Trophoblast cell (in vitro differentiated cells and primary cell): ENCODE data around the gene GDI1.

Experiments used
- DNase-seq, 2 donors: peaks; one replicate each; pipeline ENCODE4 v3.0.0-alpha.2; 2016
- H2AFZ ChIP-seq: 2 replicates; pipeline ENCODE4 v1.6.1; 2013; ENCODE audit warnings: low read length, moderate library complexity, mild to moderate bottlenecking; ENCODE audit not compliant: insufficient read depth, poor library complexity
- H2AK5ac ChIP-seq: 2 replicates; pipeline ENCODE4 v1.6.1; 2013; ENCODE audit warnings: mild to moderate bottlenecking, low read length
- H2BK120ac ChIP-seq: 2 replicates; pipeline ENCODE4 v1.6.1; 2013; ENCODE audit warnings: low read length, mild to moderate bottlenecking, moderate library complexity; ENCODE audit not compliant: insufficient read depth, poor library complexity
- H2BK12ac ChIP-seq: 2 replicates; pipeline ENCODE4 v1.6.1; 2013; ENCODE audit warnings: mild to moderate bottlenecking, low read length, moderate library complexity
- H2BK5ac ChIP-seq: 2 replicates; pipeline ENCODE4 v1.6.1; 2013; ENCODE audit warnings: low read length, low read depth, moderate library complexity, mild to moderate bottlenecking; ENCODE audit not compliant: poor library complexity
- H3K14ac ChIP-seq: 2 replicates; pipeline ENCODE4 v1.6.1; 2013; ENCODE audit warnings: mild to moderate bottlenecking, low read length
- H3K18ac ChIP-seq: 2 replicates; pipeline ENCODE4 v1.6.1; 2013; ENCODE audit warnings: mild to moderate bottlenecking, low read length
- H3K23ac ChIP-seq: 2 replicates; pipeline ENCODE4 v1.6.1; 2013; ENCODE audit warnings: low read length
- H3K27ac ChIP-seq: 2 replicates; pipeline ENCODE4 v1.5.1; 2013; ENCODE audit warnings: low read depth, mild to moderate bottlenecking, inconsistent platforms, low read length, moderate library complexity
- H3K27me3 ChIP-seq: 2 replicates; pipeline ENCODE4 v1.6.1; 2013; ENCODE audit warnings: inconsistent platforms, mild to moderate bottlenecking, low read length, moderate library complexity; ENCODE audit not compliant: insufficient read depth
- H3K36me3 ChIP-seq, 2 experiments: 1 replicate in 1 of 2; 2 replicates in 1 of 2; pipeline ENCODE4 v1.6.1; 2013; ENCODE audit warnings: low read length in 2 of 2, mild to moderate bottlenecking in 2 of 2, moderate library complexity in 1 of 2; ENCODE audit not compliant: insufficient read depth in 2 of 2, control insufficient read depth in 1 of 2
- H3K4ac ChIP-seq: 2 replicates; pipeline ENCODE4 v1.6.1; 2013; ENCODE audit warnings: low read depth, mild to moderate bottlenecking, low read length, moderate library complexity
- H3K4me1 ChIP-seq, 2 experiments: 1 replicate in 1 of 2; 2 replicates in 1 of 2; pipeline ENCODE4 v1.6.1; 2013; ENCODE audit warnings: low read length in 2 of 2, mild to moderate bottlenecking in 2 of 2, moderate library complexity in 1 of 2; ENCODE audit not compliant: insufficient read depth in 2 of 2, control insufficient read depth in 1 of 2
- H3K4me2 ChIP-seq: 2 replicates; pipeline ENCODE4 v1.6.1; 2013; ENCODE audit warnings: inconsistent platforms, mild to moderate bottlenecking, low read length, moderate library complexity
- H3K4me3 ChIP-seq: 2 replicates; pipeline ENCODE4 v1.5.1; 2013; ENCODE audit warnings: mild to moderate bottlenecking, low read depth, low read length, inconsistent platforms
- H3K79me1 ChIP-seq: one replicate; pipeline ENCODE4 v1.6.1; 2013; ENCODE audit warnings: low read length
- H3K79me2 ChIP-seq: 2 replicates; pipeline ENCODE4 v1.6.1; 2013; ENCODE audit warnings: low read length, mild to moderate bottlenecking; ENCODE audit not compliant: control insufficient read depth, insufficient read depth, poor library complexity
- H3K9ac ChIP-seq: 2 replicates; pipeline ENCODE4 v1.6.1; 2013; ENCODE audit warnings: mild to moderate bottlenecking, low read length
- H3K9me3 ChIP-seq: 2 replicates; pipeline ENCODE4 v1.6.1; 2013; ENCODE audit warnings: low read depth, mild to moderate bottlenecking, control low read depth, inconsistent platforms, low read length; ENCODE audit not compliant: insufficient read depth
- H4K12ac ChIP-seq: 2 replicates; pipeline ENCODE4 v1.6.1; 2013; ENCODE audit warnings: low read depth, mild to moderate bottlenecking, low read length, moderate library complexity
- H4K8ac ChIP-seq: 2 replicates; pipeline ENCODE4 v1.6.1; 2013; ENCODE audit warnings: low read depth, mild to moderate bottlenecking, low read length, moderate library complexity
- H4K91ac ChIP-seq: one replicate; pipeline ENCODE4 v1.6.1; 2013; ENCODE audit warnings: low read depth, mild to moderate bottlenecking, low read length, moderate library complexity
- WGBS: extraction: QIAGEN DNeasy Blood & Tissue Kit; methylation state at CpG from one replicate; pipeline ENCODE4 v1.1.7; 2013; ENCODE audit warnings: missing lambda C conversion rate; ENCODE audit not compliant: insufficient read length, insufficient coverage; ENCODE audit errors: extremely low coverage; 5-methylcytosine and 5-hydroxymethylcytosine counted together

Gene GDI1

DNA sequence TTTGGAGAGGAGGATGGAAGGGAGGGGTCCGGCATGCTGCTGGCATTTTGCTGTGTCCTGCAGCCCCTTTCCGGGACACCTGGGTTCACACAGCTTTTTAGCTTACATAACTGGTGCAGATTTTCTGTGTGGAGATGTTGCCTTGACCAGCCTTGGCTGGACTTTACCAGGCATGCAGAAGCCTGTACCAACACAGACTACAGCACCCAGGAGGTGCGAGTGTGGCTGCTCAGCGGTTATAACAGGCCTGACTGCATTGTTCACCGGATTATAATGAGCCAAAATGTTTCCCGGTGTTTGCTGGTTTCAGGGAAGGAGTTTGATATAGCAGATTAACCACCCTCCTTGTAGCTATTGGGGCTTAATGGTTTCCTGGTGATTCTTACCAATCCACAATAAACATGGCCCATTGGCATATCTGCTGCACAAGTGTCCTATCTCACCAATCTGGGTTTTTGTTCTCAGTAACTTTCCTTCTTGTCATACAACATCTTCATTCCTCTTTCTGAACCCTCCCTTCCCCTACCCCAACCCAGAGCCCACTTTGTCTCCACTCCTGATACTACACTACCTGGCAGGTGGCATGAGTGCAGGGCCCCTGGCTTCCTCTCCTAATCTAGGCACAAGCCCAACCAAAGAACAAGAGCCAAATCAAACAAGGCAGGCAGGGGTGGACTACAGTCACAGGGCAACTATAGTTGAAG is 34.9 kb upstream of the GDI1 start:
- Histone ChIP-seq H3K18ac (no peak overlapping the region), H3K9ac (no peak overlapping the region), H3K79me2 (peaks cover 6% of the 10 kb centered on the region), H2BK5ac (no peak overlapping the region), H3K4ac (no peak overlapping the region), H3K4me2 (no peak overlapping the region), H3K27me3 (no peaks in the 10 kb centered on the region), H2BK12ac (no peak overlapping the region), H4K91ac (no peak overlapping the region), H3K27ac (no peak overlapping the region), H3K14ac (no peak overlapping the region), H3K36me3 (peaks cover 24 to 27% of the 10 kb centered on the region in 2 experiments), H2BK120ac (no peak overlapping the region), H3K9me3 (peaks cover 1% of the 10 kb centered on the region), H3K23ac (no peak overlapping the region), H2AK5ac (no peak overlapping the region), H3K4me1 (peaks cover 0 to 3% of the 10 kb centered on the region in 2 experiments), H4K12ac (no peak overlapping the region), H3K79me1 (peaks cover 13% of the 10 kb centered on the region), H3K4me3 (no peak overlapping the region), H2AFZ (no peak overlapping the region), H4K8ac (no peak overlapping the region)
- peak; percentile 33 to 53 for DNase-seq
- no CpG with 5 or more reads among the region's 6 CpGs for WGBS

DNA sequence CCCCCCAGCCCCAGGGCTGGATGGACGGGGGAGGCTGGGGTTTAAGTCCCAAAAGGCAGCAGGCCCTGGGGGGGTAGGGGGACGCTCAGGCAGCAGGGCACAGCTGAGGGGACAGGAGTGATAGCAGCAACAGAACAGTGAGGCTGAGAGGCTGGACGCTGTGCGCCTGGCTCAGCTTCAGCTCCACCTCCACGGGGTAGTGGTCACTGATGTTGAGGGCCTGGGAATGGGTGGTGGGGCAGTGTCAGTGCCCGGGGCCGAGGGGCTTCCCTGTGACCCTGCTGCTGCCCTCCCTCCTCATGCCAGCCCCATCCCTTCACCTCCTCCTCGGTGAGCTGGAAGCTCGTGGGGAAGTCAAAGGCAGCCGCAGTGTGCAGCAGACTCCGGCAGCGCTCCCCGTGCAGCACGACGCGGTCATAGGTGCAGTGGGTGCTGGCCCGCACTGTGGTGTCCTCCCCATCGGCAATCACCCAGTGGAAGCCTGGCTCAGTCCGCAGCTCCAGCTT is 34.3 kb upstream of the GDI1 start:
- WGBS = no CpG with 5 or more reads among the region's 19 CpGs
- H4K8ac ChIP-seq = no peak overlapping the region
- H3K4ac ChIP-seq = no peak overlapping the region
- no peak overlapping the region for H2BK12ac ChIP-seq
- H3K27me3 ChIP-seq = no peaks in the 10 kb centered on the region
- H2AK5ac ChIP-seq = no peak overlapping the region
- H3K27ac ChIP-seq = no peak overlapping the region
- no peak overlapping the region for H2BK5ac ChIP-seq
- no peak overlapping the region for H3K4me3 ChIP-seq
- peaks cover 8% of the 10 kb centered on the region for H3K79me1 ChIP-seq
- no peak overlapping the region for H4K12ac ChIP-seq
- no peak overlapping the region for H3K9ac ChIP-seq
- no peak overlapping the region for H4K91ac ChIP-seq
- peaks cover 1% of the 10 kb centered on the region for H3K9me3 ChIP-seq
- H3K18ac ChIP-seq = no peak overlapping the region
- peaks cover 24 to 27% of the 10 kb centered on the region in 2 experiments for H3K36me3 ChIP-seq
- no peak overlapping the region for H2AFZ ChIP-seq
- no peak overlapping the region for H3K23ac ChIP-seq
- DNase-seq = no peak
- no peak overlapping the region for H3K4me2 ChIP-seq
- H3K14ac ChIP-seq = no peak overlapping the region
- peaks cover 0 to 3% of the 10 kb centered on the region in 2 experiments for H3K4me1 ChIP-seq
- peaks cover 6% of the 10 kb centered on the region for H3K79me2 ChIP-seq
- H2BK120ac ChIP-seq = no peak overlapping the region

- Histone ChIP-seq H3K9ac (no peak overlapping the region), H3K79me2 (peaks cover 5% of the 10 kb centered on the region), H2BK12ac (no peak overlapping the region), H3K4ac (no peak overlapping the region), H2AK5ac (no peak overlapping the region), H3K9me3 (peaks cover 1% of the 10 kb centered on the region), H3K23ac (no peak overlapping the region), H3K27ac (no peak overlapping the region), H3K27me3 (no peaks in the 10 kb centered on the region), H4K91ac (no peak overlapping the region), H3K18ac (no peak overlapping the region), H3K36me3 (peaks cover 24 to 27% of the 10 kb centered on the region in 2 experiments), H2AFZ (no peak overlapping the region), H4K8ac (no peak overlapping the region), H3K14ac (no peak overlapping the region), H3K4me1 (peaks cover 1 to 3% of the 10 kb centered on the region in 2 experiments), H2BK5ac (no peak overlapping the region), H2BK120ac (no peak overlapping the region), H3K4me3 (no peak overlapping the region), H3K79me1 (peaks cover 5% of the 10 kb centered on the region), H4K12ac (no peak overlapping the region), H3K4me2 (no peak overlapping the region)
- WGBS = no CpG with 5 or more reads among the region's 10 CpGs
- no peak for DNase-seq
Measured at GRCh38 chrX:154403192-154403591, 33.8 kb upstream of the GDI1 start.

DNA sequence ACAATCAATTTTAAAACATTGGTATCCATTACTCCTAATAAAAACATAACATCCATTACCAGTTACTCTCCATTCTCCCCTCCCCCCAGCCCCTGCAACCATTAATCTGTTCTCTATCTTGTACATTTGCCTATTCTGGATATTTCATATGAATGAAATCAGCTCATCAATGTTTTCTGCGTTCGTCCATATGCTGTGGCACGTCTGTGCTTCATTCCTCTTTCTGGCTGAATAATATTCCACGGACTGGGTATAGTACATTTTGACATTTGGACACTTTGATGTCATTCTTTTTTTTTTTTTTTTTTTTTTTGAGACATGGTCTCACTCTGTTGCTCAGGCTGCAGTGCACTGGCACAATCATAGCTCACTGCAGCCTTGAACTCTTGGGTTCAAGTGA is 33.1 kb upstream of the GDI1 start:
- no peak for DNase-seq
- no peaks in the 10 kb centered on the region for H3K79me1 ChIP-seq
- H3K27me3 ChIP-seq = no peaks in the 10 kb centered on the region
- H3K9me3 ChIP-seq = no peaks in the 10 kb centered on the region
- H3K79me2 ChIP-seq = peaks cover 3% of the 10 kb centered on the region
- peaks cover 24 to 27% of the 10 kb centered on the region in 2 experiments for H3K36me3 ChIP-seq
- no peak overlapping the region for H3K23ac ChIP-seq
- no peak overlapping the region for H4K8ac ChIP-seq
- peaks cover 5 to 7% of the 10 kb centered on the region in 2 experiments for H3K4me1 ChIP-seq
- no peak overlapping the region for H3K4ac ChIP-seq
- no peak overlapping the region for H2AK5ac ChIP-seq
- no peak overlapping the region for H3K4me2 ChIP-seq
- no peak overlapping the region for H3K4me3 ChIP-seq
- no peak overlapping the region for H2BK120ac ChIP-seq
- no CpG with 5 or more reads among the region's 4 CpGs for WGBS
- no peak overlapping the region for H3K9ac ChIP-seq
- no peak overlapping the region for H4K12ac ChIP-seq
- no peak overlapping the region for H4K91ac ChIP-seq
- H2AFZ ChIP-seq = no peak overlapping the region
- H2BK12ac ChIP-seq = no peak overlapping the region
- no peak overlapping the region for H3K18ac ChIP-seq
- H2BK5ac ChIP-seq = no peak overlapping the region
- H3K27ac ChIP-seq = no peak overlapping the region
- no peak overlapping the region for H3K14ac ChIP-seq
